ENCODE results near the gene ZNF333. TPM values are rescaled to one million over a fixed set of nuclear protein-coding genes. Genes with fewer than 3 reads are reported as not detected.
"Not testable (repeated sequence)": the region's sequence is repeated elsewhere in the genome, so short reads cannot be mapped to it uniquely, and the experiment has no call there.

The ZNF333 gene
- total RNA-seq, 1 donor from 2014 or later = 6.5 TPM

DNA sequence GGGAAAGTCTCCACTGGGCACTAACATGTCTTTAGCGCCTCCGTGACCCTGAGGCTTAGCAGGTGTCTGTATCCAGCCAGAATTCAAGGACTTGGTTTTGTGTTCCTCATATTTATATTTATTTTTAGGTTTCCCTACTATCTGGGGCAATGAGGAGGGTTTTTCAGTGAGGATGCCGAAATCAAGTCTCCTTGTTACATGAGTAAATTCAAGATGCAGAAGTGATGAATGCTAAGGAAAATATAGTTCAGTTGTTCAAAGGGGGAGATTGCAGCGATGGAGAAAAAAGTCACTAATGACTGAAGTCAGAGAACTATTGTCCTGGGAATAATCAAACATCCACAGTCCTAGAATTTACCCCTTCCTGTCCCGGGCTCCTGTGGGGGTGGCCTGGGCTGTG is 89.3 kb downstream of the ZNF333 start:
- no peak for DNase-seq
- Histone ChIP-seq H3K27me3 (ENCODE audit: low read depth) (peaks cover 81% of the 10 kb centered on the region), H3K27ac (replicated peaks) (no peak overlapping the region), H3K4me3 (no peak overlapping the region), H3K4me1 (peaks cover 9% of the 10 kb centered on the region), H3K36me3 (no peaks in the 10 kb centered on the region), H3K9me3 (replicated peaks) (no peaks in the 10 kb centered on the region)
- no peak for TF ChIP-seq CTCF (IDR thresholded peaks at IDR 0.05; ENCODE audit: borderline replicate concordance)
- intact Hi-C loops (cut with micrococcal nuclease) = no loop called here

- H3K27ac ChIP-seq (replicated peaks); H3K4me1 ChIP-seq; DNase-seq; H3K4me3 ChIP-seq; H3K9me3 ChIP-seq (replicated peaks); intact Hi-C loops (cut with micrococcal nuclease); H3K36me3 ChIP-seq: not testable (repeated sequence)
- peaks cover 79% of the 10 kb centered on the region for H3K27me3 ChIP-seq (ENCODE audit: low read depth)
Measured at GRCh38 chr19:14780622-14781225, 90.9 kb downstream of the ZNF333 start.

DNA sequence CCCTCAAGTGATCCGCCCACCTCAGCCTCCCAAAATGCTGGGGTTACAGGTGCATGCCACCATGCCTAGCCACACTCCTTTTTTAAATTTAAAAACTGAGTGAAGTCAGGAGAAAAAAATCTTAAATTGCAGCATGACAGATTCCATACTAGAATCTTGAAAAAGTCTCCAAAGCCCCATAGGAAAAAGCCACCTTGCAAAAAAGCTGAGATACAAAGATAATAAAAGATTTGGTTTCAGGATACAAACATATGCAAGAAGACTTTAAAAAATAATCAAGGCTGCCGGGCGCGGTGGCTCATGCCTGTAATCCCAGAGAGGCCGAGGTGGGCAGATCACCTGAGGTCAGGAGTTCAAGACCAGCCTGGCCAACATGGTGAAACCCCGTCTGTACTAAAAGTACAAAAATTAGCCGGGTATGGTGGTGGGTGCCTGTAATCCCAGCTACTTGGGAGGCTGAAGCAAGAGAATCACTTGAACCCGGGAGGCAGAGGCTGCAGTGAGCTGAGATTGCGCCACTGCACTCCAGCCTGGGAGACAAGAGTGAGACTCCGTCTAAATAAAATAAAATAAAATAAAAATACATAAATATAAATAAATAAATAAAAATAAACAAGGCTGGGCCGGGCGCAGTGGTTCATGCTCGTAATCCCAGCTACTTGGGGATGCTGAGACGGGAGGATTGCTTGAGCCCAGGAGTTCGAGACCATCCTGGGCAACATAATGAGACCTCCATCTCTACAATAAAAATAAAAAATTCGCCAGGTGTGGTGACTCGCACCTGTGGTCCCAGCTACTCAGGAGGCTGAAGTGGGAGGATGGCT is 92.1 kb downstream of the ZNF333 start:
- H3K27me3 ChIP-seq (ENCODE audit: low read depth) = peaks cover 79% of the 10 kb centered on the region
- H3K27ac ChIP-seq (replicated peaks); H3K4me3 ChIP-seq; H3K36me3 ChIP-seq; intact Hi-C loops (cut with micrococcal nuclease); H3K9me3 ChIP-seq (replicated peaks); H3K4me1 ChIP-seq; DNase-seq: not testable (repeated sequence)

DNA sequence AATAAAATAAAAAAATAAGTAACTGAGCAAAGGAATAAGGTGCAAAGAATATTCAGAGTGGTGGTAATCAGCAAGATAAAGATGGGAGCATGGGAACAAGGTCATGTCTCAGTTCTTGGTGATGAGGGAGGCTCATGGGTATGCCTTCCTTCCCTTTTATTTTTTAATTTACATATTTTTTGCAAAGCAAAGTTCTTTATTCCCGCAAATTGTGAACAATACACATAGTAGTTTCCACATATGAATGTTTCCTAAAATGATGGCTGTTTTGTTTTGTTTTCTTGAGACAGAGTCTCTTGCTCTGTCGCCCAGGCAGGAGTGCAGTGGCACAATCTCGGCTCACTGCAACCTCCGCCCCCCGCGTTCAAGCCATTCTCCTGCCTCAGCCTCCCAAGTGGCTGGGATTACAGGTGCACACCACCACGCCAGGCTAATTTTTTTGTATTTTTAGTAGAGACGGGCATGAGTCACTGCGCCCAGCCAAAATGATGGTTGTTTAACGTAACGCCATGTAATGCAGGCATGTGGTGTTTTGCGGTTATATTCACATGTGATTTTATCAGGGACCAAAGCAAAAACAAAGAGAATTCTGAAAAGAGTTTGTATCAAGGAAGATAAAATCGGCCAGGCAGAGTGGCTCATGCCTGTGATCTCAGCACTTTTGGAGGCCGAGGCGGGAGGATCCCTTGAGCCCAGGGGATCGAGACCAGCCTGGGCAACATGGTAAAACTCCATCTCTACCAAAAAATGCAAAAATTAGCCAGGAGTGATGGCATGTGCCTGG is 93.0 kb downstream of the ZNF333 start:
- no peaks in the 10 kb centered on the region for H3K4me1 ChIP-seq
- H3K27ac ChIP-seq (replicated peaks) = no peak overlapping the region
- no peak for TF ChIP-seq CTCF (IDR thresholded peaks at IDR 0.05; ENCODE audit: borderline replicate concordance)
- no peak overlapping the region for H3K4me3 ChIP-seq
- H3K36me3 ChIP-seq = no peaks in the 10 kb centered on the region
- intact Hi-C loops (cut with micrococcal nuclease) = no loop called here
- H3K27me3 ChIP-seq (ENCODE audit: low read depth) = peaks cover 77% of the 10 kb centered on the region
- no peak for DNase-seq
- peaks cover 7% of the 10 kb centered on the region for H3K9me3 ChIP-seq (replicated peaks)

Other genes with a start within 250 kb of the ZNF333 start
- gene PTGER1, start 214.7 kb upstream of the ZNF333 start, total RNA-seq = not detected
- gene GIPC1, start 193.9 kb upstream of the ZNF333 start, total RNA-seq = 45.5 TPM
- 48.7 TPM for gene DNAJB1, start 171.7 kb upstream of the ZNF333 start, total RNA-seq
- gene TECR, start 160.5 kb upstream of the ZNF333 start, total RNA-seq = 69.3 TPM
- gene NDUFB7, start 118.0 kb upstream of the ZNF333 start, total RNA-seq = 501 TPM
- not detected for gene CLEC17A, start 107.0 kb upstream of the ZNF333 start, total RNA-seq
- gene ADGRE3, start 15.2 kb upstream of the ZNF333 start, total RNA-seq = not detected
- gene ADGRE2, start 88.5 kb downstream of the ZNF333 start, total RNA-seq = 0.63 TPM
- not detected for gene OR7A5, start 145.1 kb downstream of the ZNF333 start, total RNA-seq
- gene OR7C1, start 145.1 kb downstream of the ZNF333 start, total RNA-seq = not detected
- not detected for gene OR7A10, start 158.9 kb downstream of the ZNF333 start, total RNA-seq
- gene OR7A17, start 196.1 kb downstream of the ZNF333 start, total RNA-seq = not detected